H9 (cell line): ENCODE measurements around the gene TMEM174. TPM values are rescaled to one million over a fixed set of nuclear protein-coding genes. Genes with fewer than 3 reads are reported as not detected.

ENCODE experiments used
- DNase-seq: peaks from one replicate; pipeline ENCODE4 v3.0.0-alpha.2; 2017
- H2AFZ ChIP-seq: one replicate; pipeline ENCODE4 v1.6.1; 2013; ENCODE audit warnings: mild to moderate bottlenecking, low read length, control low read depth, moderate library complexity
- H2AK5ac ChIP-seq: 2 replicates; pipeline ENCODE4 v1.6.1; 2013; ENCODE audit warnings: low read length, control low read depth, mixed read lengths; ENCODE audit not compliant: insufficient read length
- H2BK120ac ChIP-seq: one replicate; pipeline ENCODE4 v1.6.1; 2013; ENCODE audit warnings: low read depth, mild to moderate bottlenecking, low read length, control low read depth, inconsistent platforms; ENCODE audit not compliant: poor library complexity, severe bottlenecking
- H2BK12ac ChIP-seq: 2 replicates; pipeline ENCODE4 v1.6.1; 2013; ENCODE audit warnings: low read length, control low read depth, mixed read lengths, low read depth; ENCODE audit not compliant: insufficient read length
- H2BK15ac ChIP-seq: 2 replicates; pipeline ENCODE4 v1.6.1; 2013; ENCODE audit warnings: low read depth, low read length, control low read depth
- H2BK20ac ChIP-seq: one replicate; pipeline ENCODE4 v1.6.1; 2013; ENCODE audit warnings: low read depth, mild to moderate bottlenecking, low read length, control low read depth, inconsistent platforms; ENCODE audit not compliant: poor library complexity, severe bottlenecking
- H2BK5ac ChIP-seq: 2 replicates; pipeline ENCODE4 v1.6.1; 2013; ENCODE audit warnings: low read length, control low read depth, mixed read lengths; ENCODE audit not compliant: insufficient read length
- H3K14ac ChIP-seq: 2 replicates; pipeline ENCODE4 v1.6.1; 2013; ENCODE audit warnings: low read length, control low read depth; ENCODE audit not compliant: insufficient read depth
- H3K18ac ChIP-seq: 2 replicates; pipeline ENCODE4 v1.6.1; 2013; ENCODE audit warnings: low read depth, mild to moderate bottlenecking, mixed read lengths, low read length, control low read depth; ENCODE audit not compliant: insufficient read length
- H3K23ac ChIP-seq: 2 replicates; pipeline ENCODE4 v1.6.1; 2013; ENCODE audit warnings: low read length, control low read depth, mixed read lengths, low read depth; ENCODE audit not compliant: insufficient read length
- H3K23me2 ChIP-seq: 2 replicates; pipeline ENCODE4 v1.6.1; 2013; ENCODE audit warnings: low read depth, mild to moderate bottlenecking, mixed read lengths, low read length, control low read depth; ENCODE audit not compliant: insufficient read length, poor library complexity, severe bottlenecking
- H3K27ac ChIP-seq: 2 replicates; pipeline ENCODE4 v1.5.1; 2013; ENCODE audit warnings: low read length, control low read depth, mixed read lengths, low read depth; ENCODE audit not compliant: insufficient read length
- H3K27me3 ChIP-seq: 2 replicates; pipeline ENCODE4 v1.6.1; 2013; ENCODE audit warnings: low read length, control low read depth, inconsistent platforms; ENCODE audit not compliant: insufficient read depth
- H3K4ac ChIP-seq: 2 replicates; pipeline ENCODE4 v1.6.1; 2013; ENCODE audit warnings: low read depth, mild to moderate bottlenecking, control low read depth, inconsistent platforms, low read length, moderate library complexity
- H3K4me1 ChIP-seq: 2 replicates; pipeline ENCODE4 v1.6.1; 2013; ENCODE audit warnings: low read length, control low read depth, inconsistent platforms; ENCODE audit not compliant: insufficient read depth
- H3K4me2 ChIP-seq: 2 replicates; pipeline ENCODE4 v1.6.1; 2013; ENCODE audit warnings: low read length, control low read depth, mixed read lengths; ENCODE audit not compliant: insufficient read length, insufficient read depth
- H3K56ac ChIP-seq: 2 replicates; pipeline ENCODE4 v1.6.1; 2013; ENCODE audit warnings: low read depth, mild to moderate bottlenecking, mixed read lengths, low read length, control low read depth; ENCODE audit not compliant: insufficient read length
- H3K79me1 ChIP-seq: 2 replicates; pipeline ENCODE4 v1.6.1; 2013; ENCODE audit warnings: low read depth, mild to moderate bottlenecking, moderate library complexity, low read length, control low read depth, inconsistent platforms; ENCODE audit not compliant: insufficient read depth, poor library complexity, severe bottlenecking
- H3K79me2 ChIP-seq: 2 replicates; pipeline ENCODE4 v1.6.1; 2013; ENCODE audit warnings: low read length, control low read depth, inconsistent platforms; ENCODE audit not compliant: insufficient read depth
- H3K9ac ChIP-seq: 2 replicates; pipeline ENCODE4 v1.6.1; 2013; ENCODE audit warnings: low read length, control low read depth, mixed read lengths; ENCODE audit not compliant: insufficient read length; ENCODE audit errors: extremely low read depth
- H3K9me3 ChIP-seq: one replicate; pipeline ENCODE4 v1.6.1; 2013; ENCODE audit warnings: low read depth, low read length, inconsistent platforms; ENCODE audit not compliant: control insufficient read depth
- H3T11ph ChIP-seq: one replicate; pipeline ENCODE4 v1.6.1; 2013; ENCODE audit warnings: mild to moderate bottlenecking, low read length, control low read depth, inconsistent platforms
- H4K20me1 ChIP-seq: one replicate; pipeline ENCODE4 v1.6.1; 2013; ENCODE audit not compliant: control insufficient read depth, insufficient read length, insufficient read depth
- H4K5ac ChIP-seq: 2 replicates; pipeline ENCODE4 v1.6.1; 2013; ENCODE audit warnings: low read depth, mild to moderate bottlenecking, mixed read lengths, low read length, control low read depth; ENCODE audit not compliant: insufficient read length
- H4K8ac ChIP-seq: replicated peaks from 2 replicates; pipeline ENCODE4 v1.6.1; 2013; ENCODE audit warnings: low read length, control low read depth, mixed read lengths, low read depth; ENCODE audit not compliant: insufficient read length
- H4K91ac ChIP-seq: 2 replicates; pipeline ENCODE4 v1.6.1; 2013; ENCODE audit warnings: low read depth, mild to moderate bottlenecking, moderate library complexity, mixed read lengths, low read length, control low read depth; ENCODE audit not compliant: insufficient read length
- H3K27ac Mint-ChIP-seq, 3 experiments: 2 replicates in 2 of 3; 3 replicates in 1 of 3; pipeline ENCODE4 v1.8.0; 2020 to 2021; ENCODE audit warnings: mixed read lengths in 3 of 3, mild to moderate bottlenecking in 1 of 3, moderate library complexity in 1 of 3
- H3K27me3 Mint-ChIP-seq: 2 replicates; pipeline ENCODE4 v1.8.0; 2021; ENCODE audit warnings: low read depth, mild to moderate bottlenecking, moderate library complexity, mixed read lengths
- H3K36me3 Mint-ChIP-seq, 3 experiments: 2 replicates in 2 of 3; 3 replicates in 1 of 3; pipeline ENCODE4 v1.8.0; 2020 to 2021; ENCODE audit warnings: low read depth in 3 of 3, mixed read lengths in 3 of 3; ENCODE audit not compliant: insufficient read depth in 1 of 3
- H3K4me1 Mint-ChIP-seq, 2 experiments: 2 replicates each; pipeline ENCODE4 v1.8.0; 2020; ENCODE audit warnings: mixed read lengths in 2 of 2
- H3K4me3 Mint-ChIP-seq, 2 experiments: 2 replicates in 1 of 2; 3 replicates in 1 of 2; pipeline ENCODE4 v1.8.0; 2020 to 2021; ENCODE audit warnings: mild to moderate bottlenecking in 2 of 2, mixed read lengths in 2 of 2, moderate library complexity in 1 of 2
- H3K9me3 Mint-ChIP-seq, 2 experiments: 2 replicates in 1 of 2; 3 replicates in 1 of 2; pipeline ENCODE4 v1.8.0; 2020; ENCODE audit warnings: mild to moderate bottlenecking in 2 of 2, mixed read lengths in 2 of 2, moderate library complexity in 1 of 2
- WGBS: extraction: QIAGEN DNeasy Blood & Tissue Kit; methylation state at CpG from one replicate; pipeline ENCODE4 v1.1.7; 2013; ENCODE audit warnings: missing lambda C conversion rate, low lambda C conversion rate, mixed read lengths; ENCODE audit not compliant: insufficient read length; ENCODE audit errors: extremely low coverage; 5-methylcytosine and 5-hydroxymethylcytosine counted together
- total RNA-seq: library from RNA; stranded (reverse); gene quantifications from 2 replicates; pipeline ENCODE4 v1.2.1, GENCODE V29; 2021
- TF ChIP-seq, protein P1 (sequence below): fragments of 200-600 bp; sonication (generic); conservative IDR thresholded peaks from 3 replicates; pipeline ENCODE4 v1.8.0; 2021; ENCODE audit warnings: antibody characterized with exemption, mild to moderate bottlenecking

The TMEM174 gene
- total RNA-seq, 1 experiment from 2014 or later, result not detected

DNA sequence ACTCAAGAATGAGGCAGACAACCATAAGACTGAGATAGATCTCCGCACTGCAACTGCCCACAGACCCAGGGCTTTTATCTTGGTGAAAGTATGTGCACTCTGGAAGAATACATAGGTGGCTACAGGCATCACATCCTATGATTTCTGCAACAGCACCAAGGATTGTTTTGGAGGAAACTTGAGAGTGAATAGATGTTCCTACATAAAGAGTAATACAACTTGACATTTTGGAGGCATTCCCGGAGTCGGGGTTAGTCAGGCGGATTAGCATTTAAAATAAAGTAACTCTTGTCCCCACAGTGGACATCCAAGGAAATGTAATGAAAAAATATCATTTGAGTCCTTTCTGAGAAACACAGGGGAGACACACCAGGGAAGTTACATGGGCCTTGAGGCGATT, 26.7 kb downstream of the TMEM174 start:
- TF ChIP-seq, protein P1, sequence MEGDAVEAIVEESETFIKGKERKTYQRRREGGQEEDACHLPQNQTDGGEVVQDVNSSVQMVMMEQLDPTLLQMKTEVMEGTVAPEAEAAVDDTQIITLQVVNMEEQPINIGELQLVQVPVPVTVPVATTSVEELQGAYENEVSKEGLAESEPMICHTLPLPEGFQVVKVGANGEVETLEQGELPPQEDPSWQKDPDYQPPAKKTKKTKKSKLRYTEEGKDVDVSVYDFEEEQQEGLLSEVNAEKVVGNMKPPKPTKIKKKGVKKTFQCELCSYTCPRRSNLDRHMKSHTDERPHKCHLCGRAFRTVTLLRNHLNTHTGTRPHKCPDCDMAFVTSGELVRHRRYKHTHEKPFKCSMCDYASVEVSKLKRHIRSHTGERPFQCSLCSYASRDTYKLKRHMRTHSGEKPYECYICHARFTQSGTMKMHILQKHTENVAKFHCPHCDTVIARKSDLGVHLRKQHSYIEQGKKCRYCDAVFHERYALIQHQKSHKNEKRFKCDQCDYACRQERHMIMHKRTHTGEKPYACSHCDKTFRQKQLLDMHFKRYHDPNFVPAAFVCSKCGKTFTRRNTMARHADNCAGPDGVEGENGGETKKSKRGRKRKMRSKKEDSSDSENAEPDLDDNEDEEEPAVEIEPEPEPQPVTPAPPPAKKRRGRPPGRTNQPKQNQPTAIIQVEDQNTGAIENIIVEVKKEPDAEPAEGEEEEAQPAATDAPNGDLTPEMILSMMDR, result no peak
- H3K79me1 ChIP-seq, result no peaks in the 10 kb centered on the region
- H3K23me2 ChIP-seq, result no peaks in the 10 kb centered on the region
- no peak overlapping the region for H2BK15ac ChIP-seq
- H2BK120ac ChIP-seq, result no peak overlapping the region
- H3K79me2 ChIP-seq, result no peaks in the 10 kb centered on the region
- Mint-ChIP-seq H3K27ac (no peak overlapping the region), H3K4me3 (no peak overlapping the region), H3K4me1 (peaks cover 2% of the 10 kb centered on the region in 2 experiments; a peak in 1 of 4 replicates), H3K9me3 (0 out of 5 replicates have a peak, but pooled peaks cover 0 to 3% of the 10 kb centered on the region in 2 experiments), H3K27me3 (peaks cover 33% of the 10 kb centered on the region), H3K36me3 (no peaks in the 10 kb centered on the region)
- H4K8ac ChIP-seq, result no peak overlapping the region
- no peaks in the 10 kb centered on the region for H3K27me3 ChIP-seq
- H3K14ac ChIP-seq, result no peak overlapping the region
- H3K18ac ChIP-seq, result no peak overlapping the region
- H3T11ph ChIP-seq, result no peak overlapping the region
- no peak overlapping the region for H3K23ac ChIP-seq
- H3K56ac ChIP-seq, result no peak overlapping the region
- H4K20me1 ChIP-seq, result no peaks in the 10 kb centered on the region
- no peak overlapping the region for H2BK12ac ChIP-seq
- H3K4me1 ChIP-seq, result no peaks in the 10 kb centered on the region; the same call in 1 of the 2 replicates
- no peak overlapping the region for H2BK5ac ChIP-seq
- no peak overlapping the region for H3K27ac ChIP-seq
- no peak overlapping the region for H2BK20ac ChIP-seq
- no peaks in the 10 kb centered on the region for H3K9me3 ChIP-seq
- H2AFZ ChIP-seq, result no peak overlapping the region
- no peak for DNase-seq
- no peak overlapping the region for H3K4me2 ChIP-seq
- H3K4ac ChIP-seq, result no peak overlapping the region
- no peak overlapping the region for H4K91ac ChIP-seq
- H3K9ac ChIP-seq, result no peak overlapping the region
- no peak overlapping the region for H4K5ac ChIP-seq
- no CpG with 5 or more reads among the region's 5 CpGs for WGBS
- H2AK5ac ChIP-seq, result no peak overlapping the region
